Measurements from ENCODE around the gene TDRD15.
"Not testable (repeated sequence)": the region's sequence is repeated elsewhere in the genome, so short reads cannot be mapped to it uniquely, and the experiment has no call there.

Gene TDRD15

DNA sequence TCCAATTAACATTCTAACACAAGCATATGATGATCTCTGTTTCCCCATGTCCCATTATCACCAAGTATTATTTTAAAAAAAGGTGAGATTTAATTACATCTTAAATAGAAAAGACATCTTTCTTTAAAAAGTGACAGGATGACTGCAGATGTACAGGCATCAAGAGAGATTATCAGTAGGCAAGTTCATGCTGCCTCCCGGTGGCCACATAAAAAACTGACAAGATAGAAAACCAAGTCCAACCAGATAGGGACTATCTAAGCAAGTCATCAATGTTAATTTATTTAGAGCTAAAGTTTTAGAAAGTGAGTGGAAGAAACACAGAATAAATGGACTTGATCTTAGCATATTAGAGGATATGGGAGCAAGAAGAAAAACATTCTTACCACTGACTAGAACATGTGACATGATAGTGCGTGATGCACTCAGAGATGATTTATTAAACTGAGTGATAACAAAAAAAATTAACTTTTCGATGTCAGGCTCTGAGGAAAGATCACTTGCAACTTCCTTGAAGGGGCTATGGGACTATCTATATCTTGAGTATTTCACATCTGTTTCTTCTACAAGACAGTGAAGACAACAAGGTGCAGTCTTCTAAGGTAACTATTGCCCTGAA, 5.4 kb upstream of the TDRD15 start:
- Histone ChIP-seq H3K36me3 (no peaks in the 10 kb centered on the region), H3K27me3 (ENCODE audit: insufficient read depth, low read depth, severe bottlenecking) (peaks cover 13% of the 10 kb centered on the region), H3K27ac (no peak overlapping the region), H3K9me3 (ENCODE audit: severe bottlenecking) (no peaks in the 10 kb centered on the region), H3K4me3 (ENCODE audit: low read depth, low read length) (no peak overlapping the region)
- TF ChIP-seq, protein P1, sequence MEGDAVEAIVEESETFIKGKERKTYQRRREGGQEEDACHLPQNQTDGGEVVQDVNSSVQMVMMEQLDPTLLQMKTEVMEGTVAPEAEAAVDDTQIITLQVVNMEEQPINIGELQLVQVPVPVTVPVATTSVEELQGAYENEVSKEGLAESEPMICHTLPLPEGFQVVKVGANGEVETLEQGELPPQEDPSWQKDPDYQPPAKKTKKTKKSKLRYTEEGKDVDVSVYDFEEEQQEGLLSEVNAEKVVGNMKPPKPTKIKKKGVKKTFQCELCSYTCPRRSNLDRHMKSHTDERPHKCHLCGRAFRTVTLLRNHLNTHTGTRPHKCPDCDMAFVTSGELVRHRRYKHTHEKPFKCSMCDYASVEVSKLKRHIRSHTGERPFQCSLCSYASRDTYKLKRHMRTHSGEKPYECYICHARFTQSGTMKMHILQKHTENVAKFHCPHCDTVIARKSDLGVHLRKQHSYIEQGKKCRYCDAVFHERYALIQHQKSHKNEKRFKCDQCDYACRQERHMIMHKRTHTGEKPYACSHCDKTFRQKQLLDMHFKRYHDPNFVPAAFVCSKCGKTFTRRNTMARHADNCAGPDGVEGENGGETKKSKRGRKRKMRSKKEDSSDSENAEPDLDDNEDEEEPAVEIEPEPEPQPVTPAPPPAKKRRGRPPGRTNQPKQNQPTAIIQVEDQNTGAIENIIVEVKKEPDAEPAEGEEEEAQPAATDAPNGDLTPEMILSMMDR (IDR thresholded peaks at IDR 0.05; ENCODE audit: low read depth, low read length), result peak; percentile 67
- peak; percentile 50 for DNase-seq

DNA sequence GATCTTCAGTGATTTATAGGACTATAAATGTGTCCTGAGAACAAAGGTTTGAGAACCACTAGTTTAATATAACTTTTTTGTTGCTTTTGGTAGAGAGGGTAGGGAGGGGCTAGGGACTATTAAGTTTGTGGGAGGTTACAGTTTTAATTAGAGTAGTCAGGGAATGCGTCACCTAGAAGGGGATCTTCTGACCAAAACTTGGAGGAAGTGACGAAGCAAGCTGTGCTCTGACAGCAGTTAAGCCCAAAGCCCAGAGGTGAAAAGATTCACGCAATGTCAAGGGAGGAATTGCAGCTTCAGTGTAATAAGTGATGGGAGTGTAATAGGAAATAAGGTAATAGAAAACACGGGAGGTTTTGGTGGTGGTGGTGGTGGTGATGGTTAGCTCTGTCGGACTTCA, 8.1 kb downstream of the TDRD15 start:
- TF ChIP-seq, protein P1 (IDR thresholded peaks at IDR 0.05; ENCODE audit: low read depth, low read length), result no peak
- no peak overlapping the region for H3K27ac ChIP-seq
- no peaks in the 10 kb centered on the region for H3K36me3 ChIP-seq
- H3K27me3 ChIP-seq (ENCODE audit: insufficient read depth, low read depth, severe bottlenecking), result peaks cover 29% of the 10 kb centered on the region
- DNase-seq, result no peak
- no peaks in the 10 kb centered on the region for H3K9me3 ChIP-seq (ENCODE audit: severe bottlenecking)
- no peak overlapping the region for H3K4me3 ChIP-seq (ENCODE audit: low read depth, low read length)

DNA sequence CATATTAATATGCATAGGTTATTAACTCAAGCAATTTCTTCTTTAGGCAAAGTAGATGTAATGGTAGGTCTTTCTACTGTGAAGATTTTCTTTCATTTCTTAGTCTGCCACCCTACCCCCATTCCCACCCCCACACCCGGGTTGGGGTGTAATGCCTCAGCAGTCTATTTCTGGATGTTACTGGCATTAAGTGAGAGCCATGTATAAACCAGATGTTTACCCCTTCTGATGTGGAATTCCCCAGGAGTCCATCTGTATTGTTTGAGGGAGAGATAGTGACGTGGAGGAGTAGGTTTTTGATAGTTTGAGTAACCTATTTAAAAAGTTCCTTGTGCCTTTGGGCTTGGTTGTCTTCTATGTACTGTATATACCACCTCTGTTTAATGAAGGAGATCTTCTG, 11.8 kb downstream of the TDRD15 start:
- H3K4me3 ChIP-seq (ENCODE audit: low read depth, low read length), result no peak overlapping the region
- no peak for DNase-seq
- H3K9me3 ChIP-seq (ENCODE audit: severe bottlenecking), result no peaks in the 10 kb centered on the region
- H3K27ac ChIP-seq, result no peak overlapping the region
- no peaks in the 10 kb centered on the region for H3K36me3 ChIP-seq
- TF ChIP-seq, protein P1 (IDR thresholded peaks at IDR 0.05; ENCODE audit: low read depth, low read length), result no peak
- peaks cover 14% of the 10 kb centered on the region for H3K27me3 ChIP-seq (ENCODE audit: insufficient read depth, low read depth, severe bottlenecking)

DNA sequence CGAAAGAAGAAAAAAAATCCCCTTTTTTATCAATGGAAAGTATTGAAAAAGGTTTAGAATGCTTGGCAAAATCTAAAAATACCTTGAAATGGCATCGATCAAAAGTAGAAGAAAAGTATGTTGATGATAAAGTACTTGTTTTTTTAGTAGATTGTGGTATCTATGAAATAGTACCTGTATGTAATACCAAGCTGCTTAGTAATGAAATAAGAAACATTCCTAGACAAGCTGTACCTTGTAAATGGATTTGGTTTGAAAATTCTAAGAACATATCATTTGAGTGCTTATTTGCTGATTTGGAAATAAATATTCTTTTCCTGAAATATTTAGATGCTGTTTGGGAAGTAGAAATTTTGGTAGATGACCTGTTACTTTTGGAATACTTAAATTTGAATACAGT, 18.4 kb downstream of the TDRD15 start:
- H3K27ac ChIP-seq, result no peak overlapping the region
- H3K4me3 ChIP-seq (ENCODE audit: low read depth, low read length), result no peak overlapping the region
- H3K27me3 ChIP-seq (ENCODE audit: insufficient read depth, low read depth, severe bottlenecking), result peaks cover 32% of the 10 kb centered on the region
- TF ChIP-seq, protein P1 (IDR thresholded peaks at IDR 0.05; ENCODE audit: low read depth, low read length), result no peak
- no peaks in the 10 kb centered on the region for H3K36me3 ChIP-seq
- H3K9me3 ChIP-seq (ENCODE audit: severe bottlenecking), result no peaks in the 10 kb centered on the region
- DNase-seq, result no peak

DNA sequence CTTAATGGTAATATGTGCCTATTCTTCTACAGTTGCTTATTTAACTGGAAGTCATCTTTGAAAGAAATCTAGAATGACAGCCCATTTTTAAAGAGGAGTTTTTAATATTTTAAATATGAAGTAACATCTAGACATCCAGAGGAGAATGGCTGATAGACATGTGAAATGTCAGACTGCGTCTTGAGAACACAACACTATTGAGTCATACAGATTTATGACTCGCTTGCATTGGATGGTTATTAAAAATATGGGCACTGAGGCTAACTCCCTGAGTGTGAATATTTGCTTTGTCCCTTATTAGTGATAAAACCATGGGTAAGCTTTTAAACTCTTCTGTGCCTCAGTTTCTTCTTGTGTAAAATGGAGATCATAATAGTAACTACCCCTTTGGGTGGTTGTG, 22.9 kb downstream of the TDRD15 start:
- H3K9me3 ChIP-seq (ENCODE audit: severe bottlenecking), result no peaks in the 10 kb centered on the region
- H3K27ac ChIP-seq, result no peak overlapping the region
- TF ChIP-seq, protein P1 (IDR thresholded peaks at IDR 0.05; ENCODE audit: low read depth, low read length), result no peak
- H3K4me3 ChIP-seq (ENCODE audit: low read depth, low read length), result no peak overlapping the region
- no peaks in the 10 kb centered on the region for H3K36me3 ChIP-seq
- no peak for DNase-seq
- peaks cover 23% of the 10 kb centered on the region for H3K27me3 ChIP-seq (ENCODE audit: insufficient read depth, low read depth, severe bottlenecking)

DNA sequence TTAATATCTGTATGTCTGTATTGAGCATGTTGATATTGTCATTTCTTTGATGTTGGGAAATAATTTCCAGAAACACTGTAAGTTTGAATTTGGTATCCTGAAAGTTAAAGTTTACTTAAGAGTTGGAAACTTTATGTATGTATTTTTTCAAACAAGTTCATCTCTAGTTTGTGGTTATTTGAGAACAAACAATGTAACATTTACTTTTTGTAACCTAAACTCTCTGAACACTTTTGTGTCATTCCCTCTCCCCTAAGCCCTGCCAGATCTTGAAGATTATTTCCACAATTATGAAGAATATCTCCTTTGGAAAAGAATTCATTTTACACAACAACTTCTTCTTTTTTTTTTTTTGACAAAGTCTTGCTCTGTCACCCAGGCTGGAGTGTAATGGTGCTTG, 24.9 kb downstream of the TDRD15 start:
- no peak for DNase-seq
- TF ChIP-seq, protein P1 (IDR thresholded peaks at IDR 0.05; ENCODE audit: low read depth, low read length), result no peak

DNA sequence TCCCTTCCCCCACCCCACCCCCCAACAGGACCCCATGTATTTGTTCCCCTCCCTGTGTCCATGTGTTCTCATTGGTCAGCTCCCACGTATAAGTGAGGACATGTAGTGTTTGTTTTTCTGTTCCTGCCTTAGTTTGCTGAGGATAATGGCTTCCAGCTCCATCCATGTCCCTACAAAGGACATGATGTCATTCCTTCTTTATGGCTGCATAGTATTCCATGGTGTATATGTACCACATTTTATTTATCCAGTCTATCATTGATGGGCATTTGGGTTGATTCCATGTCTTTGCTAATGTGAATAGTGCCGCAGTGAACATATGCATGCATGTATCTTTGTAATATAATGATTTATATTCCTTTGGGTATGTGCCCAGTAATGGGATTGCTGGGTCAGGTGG, 27.5 kb downstream of the TDRD15 start:
- H3K27me3 ChIP-seq (ENCODE audit: insufficient read depth, low read depth, severe bottlenecking); H3K9me3 ChIP-seq (ENCODE audit: severe bottlenecking); DNase-seq: not testable (repeated sequence)

More for the DNA sequence above, 24.9 kb downstream of the TDRD15 start:
- peaks cover 12% of the 10 kb centered on the region for H3K27me3 ChIP-seq (ENCODE audit: insufficient read depth, low read depth, severe bottlenecking)
- H3K36me3 ChIP-seq, result no peaks in the 10 kb centered on the region
- H3K9me3 ChIP-seq (ENCODE audit: severe bottlenecking), result no peaks in the 10 kb centered on the region
- no peak overlapping the region for H3K27ac ChIP-seq
- H3K4me3 ChIP-seq (ENCODE audit: low read depth, low read length), result no peak overlapping the region

More for the DNA sequence above, 27.5 kb downstream of the TDRD15 start:
- H3K27ac ChIP-seq; H3K4me3 ChIP-seq (ENCODE audit: low read depth, low read length); H3K36me3 ChIP-seq: not testable (repeated sequence)

All from WERI-Rb-1 (cell line).